ACC112 (cell line): ENCODE measurements around the gene ADCK2.
"Not testable (repeated sequence)": the region's sequence is repeated elsewhere in the genome, so short reads cannot be mapped to it uniquely, and the experiment has no call there.

Experiments
- H2AFZ ChIP-seq: fragments of 200-600 bp; sonication (generic); one replicate; pipeline ENCODE4 v1.6.0; 2017; ENCODE audit warnings: antibody characterized with exemption, low read length; ENCODE audit not compliant: unreplicated experiment
- H3K27ac ChIP-seq: fragments of 200-600 bp; sonication (generic); 2 replicates; pipeline ENCODE4 v1.5.1; 2014; ENCODE audit warnings: low read depth, mild to moderate bottlenecking, antibody characterized with exemption, low read length, moderate library complexity
- H3K27me3 ChIP-seq: fragments of 200-600 bp; sonication (generic); 2 replicates; pipeline ENCODE4 v1.6.1; 2014; ENCODE audit warnings: mild to moderate bottlenecking, antibody characterized with exemption, low read length, moderate library complexity, mixed read lengths; ENCODE audit not compliant: insufficient read depth
- H3K36me3 ChIP-seq: fragments of 200-600 bp; sonication (generic); 2 replicates; pipeline ENCODE4 v1.6.1; 2016; ENCODE audit warnings: mild to moderate bottlenecking, antibody characterized with exemption, low read length, moderate library complexity, mixed read lengths; ENCODE audit not compliant: insufficient read depth
- H3K4me1 ChIP-seq: fragments of 200-600 bp; sonication (generic); one replicate; pipeline ENCODE4 v1.6.1; 2016; ENCODE audit warnings: low read length, mixed read lengths; ENCODE audit not compliant: insufficient read depth, unreplicated experiment, control insufficient read depth
- H3K4me3 ChIP-seq: fragments of 200-600 bp; sonication (generic); 2 replicates; pipeline ENCODE4 v1.5.1; 2014; ENCODE audit warnings: mild to moderate bottlenecking, low read depth, low read length
- H3K79me2 ChIP-seq: fragments of 200-600 bp; sonication (generic); one replicate; pipeline ENCODE4 v1.6.0; 2016; ENCODE audit warnings: low read length; ENCODE audit not compliant: control insufficient read depth, unreplicated experiment, insufficient read depth

The ADCK2 gene

GRCh38 chr7:140719721-140720120 is 47.0 kb downstream of the ADCK2 start:
- no peak overlapping the region for H3K4me3 ChIP-seq
- H3K27ac ChIP-seq: no peak overlapping the region
- no peaks in the 10 kb centered on the region for H3K36me3 ChIP-seq
- H2AFZ ChIP-seq: no peak overlapping the region
- H3K79me2 ChIP-seq: no peaks in the 10 kb centered on the region
- no peaks in the 10 kb centered on the region for H3K27me3 ChIP-seq
- H3K4me1 ChIP-seq: no peaks in the 10 kb centered on the region

GRCh38 chr7:140722254-140722653 is 49.5 kb downstream of the ADCK2 start:
- no peaks in the 10 kb centered on the region for H3K79me2 ChIP-seq
- no peak overlapping the region for H3K27ac ChIP-seq
- H3K36me3 ChIP-seq: no peaks in the 10 kb centered on the region
- no peak overlapping the region for H2AFZ ChIP-seq
- no peaks in the 10 kb centered on the region for H3K27me3 ChIP-seq
- no peak overlapping the region for H3K4me3 ChIP-seq
- H3K4me1 ChIP-seq: no peaks in the 10 kb centered on the region

GRCh38 chr7:140723006-140723405 is 50.3 kb downstream of the ADCK2 start:
- no peaks in the 10 kb centered on the region for H3K36me3 ChIP-seq
- H3K27ac ChIP-seq: no peak overlapping the region
- no peak overlapping the region for H2AFZ ChIP-seq
- no peaks in the 10 kb centered on the region for H3K79me2 ChIP-seq
- no peaks in the 10 kb centered on the region for H3K27me3 ChIP-seq
- no peak overlapping the region for H3K4me3 ChIP-seq
- peaks cover 5% of the 10 kb centered on the region for H3K4me1 ChIP-seq

GRCh38 chr7:140723574-140723973 is 50.8 kb downstream of the ADCK2 start:
- H3K27me3 ChIP-seq: no peaks in the 10 kb centered on the region
- no peak overlapping the region for H3K27ac ChIP-seq
- no peaks in the 10 kb centered on the region for H3K79me2 ChIP-seq
- H2AFZ ChIP-seq: no peak overlapping the region
- H3K36me3 ChIP-seq: no peaks in the 10 kb centered on the region
- H3K4me1 ChIP-seq: peaks cover 9% of the 10 kb centered on the region
- no peak overlapping the region for H3K4me3 ChIP-seq

- Histone ChIP-seq H2AFZ (no peak overlapping the region), H3K79me2 (no peaks in the 10 kb centered on the region), H3K27ac (no peak overlapping the region), H3K4me3 (no peak overlapping the region), H3K4me1 (peaks cover 9% of the 10 kb centered on the region), H3K27me3 (no peaks in the 10 kb centered on the region), H3K36me3 (no peaks in the 10 kb centered on the region)
Measured at GRCh38 chr7:140724706-140725105, 52.0 kb downstream of the ADCK2 start.

- H3K79me2 ChIP-seq: no peaks in the 10 kb centered on the region
- H3K4me1 ChIP-seq: peaks cover 9% of the 10 kb centered on the region
- H3K27ac ChIP-seq: no peak overlapping the region
- H3K36me3 ChIP-seq: no peaks in the 10 kb centered on the region
- H3K4me3 ChIP-seq: no peak overlapping the region
- no peaks in the 10 kb centered on the region for H3K27me3 ChIP-seq
- H2AFZ ChIP-seq: no peak overlapping the region
Measured at GRCh38 chr7:140726281-140726680, 53.5 kb downstream of the ADCK2 start.

GRCh38 chr7:140732416-140732815 is 59.7 kb downstream of the ADCK2 start:
- no peak overlapping the region for H3K4me3 ChIP-seq

GRCh38 chr7:140734096-140734495 is 61.4 kb downstream of the ADCK2 start:
- no peak overlapping the region for H3K4me3 ChIP-seq
- no peaks in the 10 kb centered on the region for H3K79me2 ChIP-seq
- H3K4me1 ChIP-seq: no peaks in the 10 kb centered on the region
- no peak overlapping the region for H3K27ac ChIP-seq
- H3K36me3 ChIP-seq: no peaks in the 10 kb centered on the region; the same call in 1 of the 2 replicates
- H3K27me3 ChIP-seq: no peaks in the 10 kb centered on the region
- H2AFZ ChIP-seq: no peak overlapping the region

More at GRCh38 chr7:140732416-140732815, 59.7 kb downstream of the ADCK2 start:
- Histone ChIP-seq H3K36me3 (no peaks in the 10 kb centered on the region; the same call in 1 of the 2 replicates), H3K4me1 (peaks cover 9% of the 10 kb centered on the region), H3K27me3 (no peaks in the 10 kb centered on the region), H2AFZ (no peak overlapping the region), H3K79me2 (no peaks in the 10 kb centered on the region), H3K27ac (no peak overlapping the region)

- Histone ChIP-seq H3K36me3 (no peaks in the 10 kb centered on the region; the same call in 1 of the 2 replicates), H3K27ac (no peak overlapping the region), H3K27me3 (no peaks in the 10 kb centered on the region), H3K4me3 (no peak overlapping the region), H3K4me1 (no peaks in the 10 kb centered on the region), H3K79me2 (no peaks in the 10 kb centered on the region), H2AFZ (no peak overlapping the region)
Measured at GRCh38 chr7:140734729-140735128, 62.0 kb downstream of the ADCK2 start.

GRCh38 chr7:140738280-140738679 is 65.5 kb downstream of the ADCK2 start:
- Histone ChIP-seq H2AFZ (no peak overlapping the region), H3K36me3 (no peaks in the 10 kb centered on the region; the same call in 1 of the 2 replicates), H3K27ac (no peak overlapping the region), H3K4me1 (peaks cover 4% of the 10 kb centered on the region), H3K4me3 (no peak overlapping the region), H3K27me3 (no peaks in the 10 kb centered on the region), H3K79me2 (no peaks in the 10 kb centered on the region)

GRCh38 chr7:140743255-140743654 is 70.5 kb downstream of the ADCK2 start:
- H3K27ac ChIP-seq, H3K79me2 ChIP-seq, H3K27me3 ChIP-seq, H2AFZ ChIP-seq, H3K4me1 ChIP-seq, H3K36me3 ChIP-seq, H3K4me3 ChIP-seq: not testable (repeated sequence)
